ENCODE data around the gene ATP8A2. TPM values are rescaled to one million over a fixed set of nuclear protein-coding genes. Genes with fewer than 3 reads are reported as not detected.

ATP8A2 gene
- total and polyA plus RNA-seq, 9 of the 15 experiments (the other 6 are each of a cell fraction or from before 2014, with no cell fraction given), result under 0.01 to 0.33 (median 0.06) TPM; not detected in 4

GRCh38 chr13:25380741-25381324, 9.1 kb downstream of the ATP8A2 start (continued):
- no peak for TF ChIP-seq PBX2 (CRISPR knock-in tag; IDR thresholded peaks at IDR 0.05; ENCODE audit: low read depth)
- peak; percentile 82 for TF ChIP-seq PBX2 (tag; conservative IDR thresholded peaks at IDR 0.05; ENCODE audit: low read depth)
- TF ChIP-seq MAFF (IDR thresholded peaks at IDR 0.05; ENCODE audit: low read length), result no peak
- TF ChIP-seq NCOA1 (IDR thresholded peaks at IDR 0.05; ENCODE audit: low read depth), result no peak
- TF ChIP-seq CREBBP (IDR thresholded peaks at IDR 0.05; ENCODE audit: low read depth, low read length), result no peak
- 0 out of 2 replicates have a peak, but pooled peaks have one; percentile 30 for TF ChIP-seq CBFA2T3 (IDR thresholded peaks at IDR 0.05)
- no peak for TF ChIP-seq THAP7 (CRISPR knock-in tag; IDR thresholded peaks at IDR 0.05)
- TF ChIP-seq ZNF609 (CRISPR knock-in tag; IDR thresholded peaks at IDR 0.05; ENCODE audit: borderline replicate concordance), result no peak
- no peak for TF ChIP-seq CGGBP1 (CRISPR knock-in tag; IDR thresholded peaks at IDR 0.05)
- TF ChIP-seq GATA2 (CRISPR knock-in tag; IDR thresholded peaks at IDR 0.05), result no peak
- no peak for TF ChIP-seq ZNF280A (IDR thresholded peaks at IDR 0.05; ENCODE audit: low read depth, partially characterized antibody)
- no peak for TF ChIP-seq ZNF124 (CRISPR knock-in tag; IDR thresholded peaks at IDR 0.05)
- TF ChIP-seq E2F4 (CRISPR knock-in tag; IDR thresholded peaks at IDR 0.05; ENCODE audit: low read depth), result no peak
- 0 out of 2 replicates have a peak, but pooled peaks have one; percentile 29 for TF ChIP-seq MECOM (CRISPR knock-in tag; IDR thresholded peaks at IDR 0.05)
- no peak for TF ChIP-seq ZNF445 (CRISPR knock-in tag; IDR thresholded peaks at IDR 0.05; ENCODE audit: low read depth)
- no peak for TF ChIP-seq ZFP36 (IDR thresholded peaks at IDR 0.05; ENCODE audit: low read depth, low read length, partially characterized antibody)
- TF ChIP-seq POLR3G (IDR thresholded peaks at IDR 0.05; ENCODE audit: extremely low read depth, insufficient read length, insufficient replicate concordance), result no peak

Data from K562 (cell line).